ENCODE data around the gene RRP12.
"Not testable (repeated sequence)": the region's sequence is repeated elsewhere in the genome, so short reads cannot be mapped to it uniquely, and the experiment has no call there.

DNA sequence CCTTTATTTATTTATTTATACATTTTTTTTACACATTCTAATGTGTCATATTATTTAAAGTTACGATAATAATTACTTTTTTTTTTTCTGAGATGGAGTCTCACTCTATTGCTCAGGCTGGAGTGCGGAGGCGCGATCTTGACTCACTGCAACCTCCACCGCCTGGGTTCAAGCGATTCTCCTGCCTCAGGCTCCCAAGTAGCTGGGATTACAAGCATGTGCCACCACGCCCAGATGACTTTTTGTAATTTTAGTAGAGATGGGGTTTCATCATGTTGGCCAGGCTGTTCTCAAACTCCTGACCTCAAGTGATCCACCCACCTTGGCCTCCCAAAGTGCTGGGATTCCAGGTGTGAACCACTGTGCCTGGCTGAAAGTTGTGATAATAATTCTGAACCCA, 5.3 kb upstream of the RRP12 start:
- TF ChIP-seq SUZ12 (IDR thresholded peaks at IDR 0.05; ENCODE audit: extremely low read depth, insufficient read depth, insufficient read length); YY1 (IDR thresholded peaks at IDR 0.05; ENCODE audit: insufficient read depth, insufficient read length); ZNF274 (IDR thresholded peaks at IDR 0.05; ENCODE audit: low read depth, low read length): not testable (repeated sequence)

Measured in NT2/D1 (cell line).